ENCODE measurements around the gene TK2. TPM values are rescaled to one million over a fixed set of nuclear protein-coding genes. Genes with fewer than 3 reads are reported as not detected.

TK2 gene
- total and polyA plus RNA-seq, 2 experiments from 2014 or later = 27.9 to 57.5 TPM

- Histone ChIP-seq H3K9me3 (ENCODE audit: low read depth) (no peaks in the 10 kb centered on the region), H3K27me3 (replicated peaks; ENCODE audit: insufficient read depth) (peaks cover 10% of the 10 kb centered on the region), H4K20me1 (ENCODE audit: insufficient read depth) (no peaks in the 10 kb centered on the region), H3K36me3 (ENCODE audit: low read depth) (no peaks in the 10 kb centered on the region), H2AFZ (no peak overlapping the region), H3K4me3 (no peak overlapping the region), H3K79me2 (ENCODE audit: insufficient read depth) (no peaks in the 10 kb centered on the region), H3K27ac (0 out of 2 replicates have a peak overlapping the region, but pooled peaks have one; percentile 6), H3K9ac (no peak overlapping the region), H3K4me1 (ENCODE audit: insufficient read depth) (peaks cover 19% of the 10 kb centered on the region), H3K4me2 (ENCODE audit: unreplicated experiment) (no peak overlapping the region), H3K9me2 (ENCODE audit: insufficient read depth) (no peaks in the 10 kb centered on the region), H3F3A (ENCODE audit: insufficient read depth) (peaks cover 21% of the 10 kb centered on the region)
- WGBS, 2 experiments (ENCODE audit: low coverage in 1 of 2, low lambda C conversion rate in 2 of 2, missing lambda C conversion rate in 2 of 2) = 62 to 72% methylated on average over 4 of the region's 4 CpGs
- TF ChIP-seq EZH2phosphoT487 (IDR thresholded peaks at IDR 0.05; ENCODE audit: insufficient read depth, low read depth) (no peak), EZH2 (IDR thresholded peaks at IDR 0.05; ENCODE audit: insufficient read depth, poor library complexity, severe bottlenecking) (no peak)
- in situ Hi-C loops (cut with MboI) = no loop called here
- DNase-seq = peak; percentile 82
Observed at GRCh38 chr16:66580605-66581209, 30.8 kb upstream of the TK2 start.

DNA sequence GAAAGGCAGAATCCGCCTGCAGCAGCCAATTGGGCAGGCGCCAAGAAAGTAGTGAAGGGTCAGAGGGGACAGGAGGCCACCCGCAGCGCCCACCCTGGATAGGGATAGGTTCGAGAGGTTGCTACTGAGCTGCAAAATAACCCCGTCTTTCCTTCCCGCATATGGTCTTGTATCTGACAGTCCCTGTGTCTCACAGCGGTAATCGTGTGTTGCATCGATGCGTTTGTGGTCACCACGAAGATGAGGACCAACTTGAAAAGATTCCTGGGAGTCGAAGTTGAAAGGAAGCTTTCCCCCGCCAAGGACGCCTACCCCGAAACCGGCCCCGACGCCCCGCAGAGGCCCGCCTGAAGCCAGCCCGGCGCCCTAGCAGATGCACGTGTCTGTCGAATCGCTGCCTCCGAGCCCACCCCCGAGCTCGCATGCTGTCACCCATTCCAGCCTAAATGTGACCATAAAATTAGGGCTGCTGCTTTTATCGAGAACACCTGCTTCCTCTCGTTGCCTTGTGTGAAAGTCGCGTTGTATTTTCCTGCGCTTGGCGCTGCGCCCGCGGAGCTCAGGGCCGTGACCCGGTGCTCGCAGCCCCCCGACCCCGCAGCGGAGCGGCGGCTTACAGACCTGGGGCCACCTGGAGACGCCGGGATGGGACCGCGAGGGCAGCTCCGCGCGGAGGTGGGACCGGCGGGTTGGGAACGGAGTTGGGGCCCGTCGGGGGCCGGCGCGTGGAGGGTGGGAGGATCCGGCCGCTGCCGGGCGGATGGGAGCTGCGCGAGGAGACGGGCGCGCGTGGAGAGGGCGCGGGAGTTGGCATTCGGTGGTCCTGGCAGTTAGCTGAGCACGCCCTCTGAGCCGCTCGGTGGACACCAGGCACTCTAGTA lies 29.0 kb upstream of the TK2 start, which contains the start of gene CMTM2:
Gene CMTM2, plus strand, starts transcription at position 813 of the 881 bp plus-strand sequence. CDS start 145 bp downstream, outside the sequence.
- peaks cover 21% of the 10 kb centered on the region for H3F3A ChIP-seq (ENCODE audit: insufficient read depth)
- H3K79me2 ChIP-seq (ENCODE audit: insufficient read depth) = no peaks in the 10 kb centered on the region
- in situ Hi-C loops (cut with MboI) = no loop called here
- peak; percentile 19 for DNase-seq
- H3K9me2 ChIP-seq (ENCODE audit: insufficient read depth) = no peaks in the 10 kb centered on the region
- H3K4me2 ChIP-seq (ENCODE audit: unreplicated experiment) = peak within 1 kb of the TSS; percentile 24
- H2AFZ ChIP-seq = peak within 1 kb of the TSS; percentile 30; the same call in 1 of the 2 replicates
- H3K4me3 ChIP-seq = peak within 1 kb of the TSS; percentile 16; the same call in 1 of the 2 replicates
- TF ChIP-seq EZH2phosphoT487 (IDR thresholded peaks at IDR 0.05; ENCODE audit: insufficient read depth, low read depth) (no peak), EZH2 (IDR thresholded peaks at IDR 0.05; ENCODE audit: insufficient read depth, poor library complexity, severe bottlenecking) (no peak)
- no peak within 1 kb of the TSS for H3K27ac ChIP-seq
- no peak within 1 kb of the TSS for H3K9ac ChIP-seq
- H3K36me3 ChIP-seq (ENCODE audit: low read depth) = no peaks in the 10 kb centered on the region
- peaks cover 10% of the 10 kb centered on the region for H3K27me3 ChIP-seq (replicated peaks; ENCODE audit: insufficient read depth)
- H4K20me1 ChIP-seq (ENCODE audit: insufficient read depth) = no peaks in the 10 kb centered on the region
- peaks cover 19% of the 10 kb centered on the region for H3K4me1 ChIP-seq (ENCODE audit: insufficient read depth)
- no peaks in the 10 kb centered on the region for H3K9me3 ChIP-seq (ENCODE audit: low read depth)
- WGBS, 2 experiments (ENCODE audit: low coverage in 1 of 2, low lambda C conversion rate in 2 of 2, missing lambda C conversion rate in 2 of 2) = 30 to 33% methylated on average over 73 to 77 of the region's 77 CpGs

DNA sequence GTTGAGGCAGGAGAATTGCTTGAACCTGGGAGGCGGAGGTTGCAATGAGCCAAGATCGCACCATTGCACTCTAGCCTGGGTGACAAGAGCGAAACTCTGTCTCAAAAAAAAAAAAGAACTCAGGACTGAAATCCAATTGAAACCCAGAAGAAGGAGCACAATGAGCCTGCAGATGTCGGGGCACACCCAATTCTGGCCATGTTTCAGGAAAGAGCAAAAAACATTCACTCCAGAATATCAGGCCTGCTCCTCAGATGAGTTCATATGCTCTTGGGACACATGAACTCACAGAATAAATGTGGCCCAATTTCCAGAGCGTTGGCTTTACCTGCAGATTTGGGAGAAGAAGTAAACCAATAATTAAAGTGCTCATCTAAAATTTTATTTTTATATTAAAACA lies 26.4 kb upstream of the TK2 start:
- 68 to 73% methylated on average over 5 of the region's 5 CpGs for WGBS, 2 experiments (ENCODE audit: low coverage in 1 of 2, low lambda C conversion rate in 2 of 2, missing lambda C conversion rate in 2 of 2)
- no peak for TF ChIP-seq EZH2phosphoT487 (IDR thresholded peaks at IDR 0.05; ENCODE audit: insufficient read depth, low read depth)
- TF ChIP-seq EZH2 (IDR thresholded peaks at IDR 0.05; ENCODE audit: insufficient read depth, poor library complexity, severe bottlenecking) = no peak
- in situ Hi-C loops (cut with MboI) = no loop called here

DNA sequence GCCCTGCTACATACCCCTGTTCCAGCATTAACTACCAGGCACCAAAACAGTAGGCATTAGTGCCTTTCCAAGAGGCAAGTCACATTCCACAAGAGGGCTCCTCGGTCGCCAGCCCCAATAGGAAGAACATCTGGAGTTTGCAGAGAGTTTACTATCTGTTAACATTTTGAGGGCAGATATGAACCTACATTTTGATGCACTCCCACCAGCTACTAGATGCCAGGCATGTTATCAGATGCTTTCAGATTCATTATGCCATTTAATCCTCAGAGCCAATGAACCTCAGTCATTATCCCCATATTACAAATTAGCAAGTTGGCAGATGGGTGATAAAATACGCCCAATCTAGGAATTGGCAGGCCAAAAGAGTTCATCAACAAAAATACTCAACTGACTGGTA lies 25.1 kb upstream of the TK2 start:
- no peaks in the 10 kb centered on the region for H3K79me2 ChIP-seq (ENCODE audit: insufficient read depth)
- TF ChIP-seq EZH2 (IDR thresholded peaks at IDR 0.05; ENCODE audit: insufficient read depth, poor library complexity, severe bottlenecking) = no peak
- no peak for TF ChIP-seq EZH2phosphoT487 (IDR thresholded peaks at IDR 0.05; ENCODE audit: insufficient read depth, low read depth)
- peaks cover 3% of the 10 kb centered on the region for H3K4me1 ChIP-seq (ENCODE audit: insufficient read depth)
- no peak overlapping the region for H3K9ac ChIP-seq
- H3K4me3 ChIP-seq = no peak overlapping the region
- H3K4me2 ChIP-seq (ENCODE audit: unreplicated experiment) = no peak overlapping the region
- no peaks in the 10 kb centered on the region for H3K9me2 ChIP-seq (ENCODE audit: insufficient read depth)
- peaks cover 2% of the 10 kb centered on the region for H3F3A ChIP-seq (ENCODE audit: insufficient read depth)
- DNase-seq = no peak
- H4K20me1 ChIP-seq (ENCODE audit: insufficient read depth) = no peaks in the 10 kb centered on the region
- H2AFZ ChIP-seq = no peak overlapping the region
- 98 to 100% methylated on average over 3 of the region's 3 CpGs for WGBS, 2 experiments (ENCODE audit: low coverage in 1 of 2, low lambda C conversion rate in 2 of 2, missing lambda C conversion rate in 2 of 2)
- no peaks in the 10 kb centered on the region for H3K9me3 ChIP-seq (ENCODE audit: low read depth)
- H3K36me3 ChIP-seq (ENCODE audit: low read depth) = no peaks in the 10 kb centered on the region
- in situ Hi-C loops (cut with MboI) = no loop called here
- peaks cover 10% of the 10 kb centered on the region for H3K27me3 ChIP-seq (replicated peaks; ENCODE audit: insufficient read depth)
- H3K27ac ChIP-seq = no peak overlapping the region

More for the DNA sequence above, 26.4 kb upstream of the TK2 start:
- Histone ChIP-seq H3F3A (ENCODE audit: insufficient read depth) (peaks cover 14% of the 10 kb centered on the region), H3K27me3 (replicated peaks; ENCODE audit: insufficient read depth) (peaks cover 10% of the 10 kb centered on the region), H3K4me3 (no peak overlapping the region), H3K27ac (no peak overlapping the region), H3K4me2 (ENCODE audit: unreplicated experiment) (no peak overlapping the region), H3K36me3 (ENCODE audit: low read depth) (no peaks in the 10 kb centered on the region), H3K9me2 (ENCODE audit: insufficient read depth) (no peaks in the 10 kb centered on the region), H3K4me1 (ENCODE audit: insufficient read depth) (peaks cover 12% of the 10 kb centered on the region), H2AFZ (no peak overlapping the region), H3K9me3 (ENCODE audit: low read depth) (no peaks in the 10 kb centered on the region), H3K9ac (no peak overlapping the region), H3K79me2 (ENCODE audit: insufficient read depth) (no peaks in the 10 kb centered on the region), H4K20me1 (ENCODE audit: insufficient read depth) (no peaks in the 10 kb centered on the region)
- DNase-seq = peak; percentile 34

Measured in GM23248 (cell line).